ENCODE results near the gene NKAIN4.

DNA sequence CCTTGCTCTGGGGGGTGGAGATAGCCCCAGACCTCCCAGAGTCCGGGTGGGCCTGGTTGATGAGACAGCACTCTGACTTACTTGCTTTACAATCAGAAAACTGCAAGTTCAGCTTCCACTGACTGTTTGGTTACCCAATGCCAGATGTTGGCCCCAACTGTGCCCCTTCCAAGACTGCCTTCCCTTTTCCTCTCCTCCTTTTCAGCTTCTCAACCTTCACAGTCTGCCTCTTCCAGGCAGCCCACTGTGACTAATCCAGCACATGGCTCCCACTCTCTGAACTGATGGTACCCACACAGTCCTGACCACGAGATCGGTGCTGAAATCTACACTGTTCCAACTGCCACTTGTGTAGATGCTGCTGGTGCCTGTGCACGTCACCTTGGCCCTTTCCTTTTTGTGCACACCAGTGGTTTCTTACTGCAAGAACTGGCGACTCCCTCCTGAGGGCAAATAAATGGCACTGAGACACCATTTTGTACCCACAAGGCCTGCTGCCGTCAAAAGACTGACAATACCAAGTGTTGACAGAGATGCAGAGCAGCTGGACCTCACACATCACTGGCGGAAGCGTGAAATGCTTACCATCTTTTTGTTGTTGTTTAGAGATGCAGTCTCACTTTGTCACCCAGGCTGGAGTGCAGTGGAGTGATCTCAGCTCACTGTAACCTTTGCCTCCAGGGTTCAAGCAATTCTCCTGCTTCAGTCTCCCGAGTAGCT lies 16.5 kb upstream of the NKAIN4 start:
- TF ChIP-seq YY1 (IDR thresholded peaks at IDR 0.05; ENCODE audit: insufficient read depth, insufficient read length) (no peak), ZNF274 (IDR thresholded peaks at IDR 0.05; ENCODE audit: low read depth, low read length) (no peak), SUZ12 (IDR thresholded peaks at IDR 0.05; ENCODE audit: extremely low read depth, insufficient read depth, insufficient read length) (no peak)

All from NT2/D1 (cell line).